Caki2 (cell line): ENCODE results near the gene ZNF800. TPM values are rescaled to one million over a fixed set of nuclear protein-coding genes. Genes with fewer than 3 reads are reported as not detected.

Source experiments
- DNase-seq: peaks from one replicate; pipeline ENCODE4 v3.0.0-alpha.2; 2015; ENCODE audit warnings: low read depth
- in situ Hi-C: cut with HindIII; loops from 2 replicates; pipeline ENCODE4 v1.10.0; 2016; ENCODE audit warnings: low sequenced_read_pairs, low pct_unique_long_range_greater_than_20kb, mixed read lengths
- total RNA-seq: library from RNA; depleted of rRNA; stranded (reverse); fragments of >200 nt; shearing (Covaris generic); gene quantifications from 2 replicates; pipeline ENCODE4 v1.2.3, GENCODE V29; 2014; ENCODE audit warnings: low replicate concordance; rRNA removed

ZNF800 gene
- total RNA-seq, 1 experiment from 2014 or later = 7.6 TPM

GRCh38 chr7:127320974-127321373, 71.5 kb downstream of the ZNF800 start:
- DNase-seq = no peak
- in situ Hi-C loops = no loop called here

Other genes with a start within 250 kb of the ZNF800 start
- not detected in 2 replicates for gene GRM8, start 139.8 kb downstream of the ZNF800 start, total RNA-seq
- 10.4 and 12.9 TPM in 2 replicates for gene GCC1, start 192.9 kb upstream of the ZNF800 start, total RNA-seq
- gene ARF5, start 195.7 kb upstream of the ZNF800 start, total RNA-seq = 308 and 345 TPM in 2 replicates
- gene FSCN3, start 201.0 kb upstream of the ZNF800 start, total RNA-seq = 0.38 and 1.1 TPM in 2 replicates
- not detected in 2 replicates for gene PAX4, start 225.4 kb upstream of the ZNF800 start, total RNA-seq